Neural progenitor cell (in vitro differentiated cells): ENCODE measurements around the gene DLG4. TPM values are rescaled to one million over a fixed set of nuclear protein-coding genes. Genes with fewer than 3 reads are reported as not detected.

Experiments
- DNase-seq: peaks from one replicate; pipeline ENCODE4 v3.0.0-alpha.2; 2016; ENCODE audit warnings: low spot score
- H2AFZ ChIP-seq: fragments of 200-600 bp; sonication (generic); replicated peaks from 2 replicates; pipeline ENCODE4 v1.6.1; 2016; ENCODE audit warnings: antibody characterized with exemption
- H3F3A ChIP-seq: fragments of 200-600 bp; sonication (generic); 2 replicates; pipeline ENCODE4 v1.6.1; 2016; ENCODE audit warnings: antibody characterized with exemption, low read depth
- H3K27ac ChIP-seq: fragments of 200-600 bp; sonication (generic); 2 replicates; pipeline ENCODE4 v1.5.1; 2016; ENCODE audit warnings: mild to moderate bottlenecking
- H3K27me3 ChIP-seq: fragments of 200-600 bp; sonication (generic); 2 replicates; pipeline ENCODE4 v1.6.1; 2016; ENCODE audit warnings: mild to moderate bottlenecking, moderate library complexity
- H3K36me3 ChIP-seq: fragments of 200-600 bp; sonication (generic); 2 replicates; pipeline ENCODE4 v1.5.1; 2016
- H3K4me1 ChIP-seq: fragments of 200-600 bp; sonication (generic); 2 replicates; pipeline ENCODE4 v1.6.1; 2016; ENCODE audit warnings: mixed run types
- H3K4me2 ChIP-seq: fragments of 200-600 bp; sonication (generic); 2 replicates; pipeline ENCODE4 v1.6.1; 2016
- H3K4me3 ChIP-seq: fragments of 200-600 bp; sonication (generic); 2 replicates; pipeline ENCODE4 v1.5.1; 2016
- H3K79me2 ChIP-seq: fragments of 200-600 bp; sonication (generic); 2 replicates; pipeline ENCODE4 v1.6.1; 2016; ENCODE audit warnings: low read depth
- H3K9ac ChIP-seq: fragments of 200-600 bp; sonication (generic); 2 replicates; pipeline ENCODE4 v1.6.1; 2016
- H3K9me3 ChIP-seq: fragments of 200-600 bp; sonication (generic); 2 replicates; pipeline ENCODE4 v1.5.1; 2016; ENCODE audit warnings: low read depth
- H4K20me1 ChIP-seq: fragments of 200-600 bp; sonication (generic); 2 replicates; pipeline ENCODE4 v1.6.1; 2016; ENCODE audit warnings: low read depth
- H3K27ac Mint-ChIP-seq: 3 replicates; pipeline ENCODE4 v1.8.0; 2021; ENCODE audit warnings: mixed read lengths
- H3K27me3 Mint-ChIP-seq: 2 replicates; pipeline ENCODE4 v1.8.0; 2022; ENCODE audit warnings: low read depth, mild to moderate bottlenecking, inconsistent platforms, moderate library complexity, mixed read lengths; ENCODE audit not compliant: insufficient read depth
- H3K36me3 Mint-ChIP-seq: 3 replicates; pipeline ENCODE4 v1.8.0; 2021; ENCODE audit warnings: mixed read lengths
- H3K4me1 Mint-ChIP-seq: 3 replicates; pipeline ENCODE4 v1.8.0; 2021; ENCODE audit warnings: mixed read lengths
- H3K4me3 Mint-ChIP-seq: 3 replicates; pipeline ENCODE4 v1.8.0; 2021; ENCODE audit warnings: mild to moderate bottlenecking, moderate library complexity, mixed read lengths
- H3K9me3 Mint-ChIP-seq: 3 replicates; pipeline ENCODE4 v1.8.0; 2020; ENCODE audit warnings: mixed read lengths
- EZH2 ChIP-seq: fragments of 200-600 bp; sonication (generic); IDR thresholded peaks from 2 replicates; pipeline ENCODE4 v1.6.1; 2017; ENCODE audit warnings: antibody characterized with exemption, mild to moderate bottlenecking, moderate library complexity
- EZH2phosphoT487 ChIP-seq: fragments of 200-600 bp; sonication (generic); IDR thresholded peaks from 2 replicates; pipeline ENCODE4 v1.6.1; 2017; ENCODE audit warnings: antibody characterized with exemption
- total RNA-seq: library from RNA; depleted of rRNA; stranded (reverse); fragments of >200 nt; gene quantifications from 2 replicates; pipeline ENCODE4 v1.2.3, GENCODE V29; 2015; ENCODE audit warnings: low replicate concordance
- TF ChIP-seq, protein P1 (sequence below): fragments of 200-600 bp; sonication (generic); IDR thresholded peaks from 2 replicates; pipeline ENCODE4 v1.5.1; 2017; ENCODE audit warnings: antibody characterized with exemption, mild to moderate bottlenecking

DLG4 gene
- total RNA-seq, 1 donor from 2014 or later, result 23.5 TPM

DNA sequence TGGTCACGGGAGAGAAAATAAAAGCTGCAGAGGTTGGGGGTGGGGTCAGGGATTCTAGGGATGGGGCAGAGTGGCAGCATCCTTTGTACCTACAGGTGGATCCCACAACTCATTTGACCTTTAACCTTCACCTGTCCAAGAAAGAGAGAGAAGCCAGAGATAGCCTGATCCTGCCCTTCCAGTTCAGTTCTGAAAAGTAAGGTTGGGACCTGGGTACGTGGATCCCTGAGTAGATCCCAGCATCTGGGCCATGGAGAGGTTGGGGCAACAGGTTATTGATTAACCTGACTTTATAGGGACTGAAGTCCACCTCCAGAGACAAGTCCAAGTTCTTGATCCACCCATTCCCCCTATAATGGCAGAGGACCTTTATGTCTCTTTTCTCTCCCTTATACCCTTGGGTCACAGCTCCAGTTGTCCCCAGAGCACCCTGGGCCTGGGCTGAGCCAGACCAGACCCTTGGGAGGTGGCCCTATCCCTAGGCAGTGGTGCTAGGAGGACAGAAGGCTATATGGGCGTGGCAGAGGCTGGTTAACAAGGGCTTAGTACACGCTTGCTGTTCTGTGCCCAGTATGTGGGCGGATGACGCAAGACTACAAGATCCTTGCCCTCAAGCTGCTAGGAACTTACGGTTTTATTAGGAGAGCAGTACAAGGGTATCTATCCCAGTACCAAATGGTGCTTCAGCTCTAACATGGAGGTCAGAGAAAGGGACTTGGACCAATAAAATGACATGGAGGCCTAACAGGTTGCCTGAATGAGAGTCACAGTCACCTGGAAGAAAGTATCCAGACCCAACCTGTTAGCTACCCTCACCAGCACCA, 39.3 kb upstream of the DLG4 start:
- H3K9me3 ChIP-seq, result no peaks in the 10 kb centered on the region
- H2AFZ ChIP-seq, result no peak overlapping the region
- no peak overlapping the region for H3K27ac ChIP-seq
- H3K4me2 ChIP-seq, result no peak overlapping the region
- H3K27me3 ChIP-seq, result peaks cover 43% of the 10 kb centered on the region
- peaks cover 10% of the 10 kb centered on the region for H3K4me1 Mint-ChIP-seq
- no peaks in the 10 kb centered on the region for H3K9me3 Mint-ChIP-seq
- H3K27me3 Mint-ChIP-seq, result peaks cover 40% of the 10 kb centered on the region
- no peaks in the 10 kb centered on the region for H3K79me2 ChIP-seq
- H3K36me3 Mint-ChIP-seq, result peaks cover 26% of the 10 kb centered on the region
- H3K4me3 Mint-ChIP-seq, result no peak overlapping the region
- H3K27ac Mint-ChIP-seq, result no peak overlapping the region
- no peak for DNase-seq
- TF ChIP-seq EZH2phosphoT487, result no peak
- TF ChIP-seq, protein P1, sequence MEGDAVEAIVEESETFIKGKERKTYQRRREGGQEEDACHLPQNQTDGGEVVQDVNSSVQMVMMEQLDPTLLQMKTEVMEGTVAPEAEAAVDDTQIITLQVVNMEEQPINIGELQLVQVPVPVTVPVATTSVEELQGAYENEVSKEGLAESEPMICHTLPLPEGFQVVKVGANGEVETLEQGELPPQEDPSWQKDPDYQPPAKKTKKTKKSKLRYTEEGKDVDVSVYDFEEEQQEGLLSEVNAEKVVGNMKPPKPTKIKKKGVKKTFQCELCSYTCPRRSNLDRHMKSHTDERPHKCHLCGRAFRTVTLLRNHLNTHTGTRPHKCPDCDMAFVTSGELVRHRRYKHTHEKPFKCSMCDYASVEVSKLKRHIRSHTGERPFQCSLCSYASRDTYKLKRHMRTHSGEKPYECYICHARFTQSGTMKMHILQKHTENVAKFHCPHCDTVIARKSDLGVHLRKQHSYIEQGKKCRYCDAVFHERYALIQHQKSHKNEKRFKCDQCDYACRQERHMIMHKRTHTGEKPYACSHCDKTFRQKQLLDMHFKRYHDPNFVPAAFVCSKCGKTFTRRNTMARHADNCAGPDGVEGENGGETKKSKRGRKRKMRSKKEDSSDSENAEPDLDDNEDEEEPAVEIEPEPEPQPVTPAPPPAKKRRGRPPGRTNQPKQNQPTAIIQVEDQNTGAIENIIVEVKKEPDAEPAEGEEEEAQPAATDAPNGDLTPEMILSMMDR, result no peak
- TF ChIP-seq EZH2, result no peak
- no peak overlapping the region for H3K9ac ChIP-seq
- peaks cover 3% of the 10 kb centered on the region for H3K36me3 ChIP-seq
- H3F3A ChIP-seq, result peaks cover 29% of the 10 kb centered on the region
- H3K4me3 ChIP-seq, result no peak overlapping the region
- H4K20me1 ChIP-seq, result peaks cover 11% of the 10 kb centered on the region
- H3K4me1 ChIP-seq, result peaks cover 14% of the 10 kb centered on the region

DNA sequence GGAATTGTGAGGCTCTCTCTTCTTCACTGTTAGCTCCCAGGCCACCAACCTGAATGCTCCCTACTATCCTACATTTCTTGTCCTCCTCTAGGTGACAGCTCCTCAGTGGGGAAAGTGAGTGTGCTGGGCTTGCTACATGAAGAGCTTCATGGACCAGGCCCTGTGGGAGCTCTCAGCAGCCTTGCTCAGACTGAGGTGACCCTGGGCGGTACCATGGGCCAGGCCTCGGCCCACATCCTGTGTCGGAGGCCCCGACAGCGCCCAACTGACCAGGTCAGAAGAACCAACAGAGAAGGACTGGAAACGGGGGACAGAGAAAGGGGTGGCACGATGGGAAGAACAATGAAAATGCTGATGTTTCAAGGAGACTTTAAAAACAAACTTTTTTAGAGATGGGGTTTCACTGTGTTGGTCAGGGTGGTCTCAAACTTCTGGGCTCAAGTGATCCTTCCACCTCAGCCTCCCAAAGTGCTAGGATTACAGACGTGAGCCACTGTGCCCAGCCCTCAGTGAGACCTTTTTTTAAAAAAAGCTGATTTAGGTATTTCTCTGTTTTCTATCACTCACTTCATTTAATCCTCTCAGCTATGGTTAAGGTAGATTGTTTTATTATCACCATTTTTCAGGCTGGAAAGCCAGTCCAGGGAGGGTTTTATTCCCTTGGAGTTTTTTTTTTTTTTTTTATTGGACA, 37.3 kb upstream of the DLG4 start:
- Histone ChIP-seq H3K9me3 (no peaks in the 10 kb centered on the region), H3K36me3 (peaks cover 3% of the 10 kb centered on the region), H3K9ac (no peak overlapping the region), H3F3A (peaks cover 28% of the 10 kb centered on the region), H2AFZ (no peak overlapping the region), H3K27ac (no peak overlapping the region), H3K27me3 (peaks cover 23% of the 10 kb centered on the region), H3K4me2 (no peak overlapping the region), H3K4me1 (peaks cover 5% of the 10 kb centered on the region), H3K4me3 (no peak overlapping the region), H4K20me1 (peaks cover 11% of the 10 kb centered on the region), H3K79me2 (peaks cover 12% of the 10 kb centered on the region)
- Mint-ChIP-seq H3K4me3 (peak overlapping the region; percentile 60), H3K9me3 (no peaks in the 10 kb centered on the region), H3K27me3 (peaks cover 26% of the 10 kb centered on the region), H3K4me1 (peaks cover 10% of the 10 kb centered on the region), H3K36me3 (peaks cover 26% of the 10 kb centered on the region), H3K27ac (no peak overlapping the region)
- DNase-seq, result no peak
- TF ChIP-seq EZH2phosphoT487 (no peak), EZH2 (no peak)
- TF ChIP-seq, protein P1, result no peak

DNA sequence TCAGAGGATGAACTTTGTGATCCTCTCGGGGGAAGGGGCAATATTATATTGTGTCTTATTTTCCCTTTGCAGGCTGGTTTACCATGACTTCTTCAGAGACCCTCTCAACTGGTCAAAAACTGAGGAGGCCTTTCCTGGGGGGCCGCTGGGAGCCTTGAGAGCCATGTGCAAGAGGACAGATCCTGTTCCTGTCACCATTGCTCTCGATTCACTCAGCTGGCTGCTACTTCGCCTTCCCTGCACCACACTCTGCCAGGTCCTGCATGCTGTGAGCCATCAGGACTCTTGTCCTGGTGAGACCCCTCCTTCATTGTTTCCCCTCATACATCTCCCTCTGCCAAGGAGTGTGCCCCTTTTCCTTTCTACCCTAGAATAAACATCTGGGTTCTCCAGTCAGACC, 34.9 kb upstream of the DLG4 start:
- Histone ChIP-seq H3K79me2 (peaks cover 31% of the 10 kb centered on the region), H4K20me1 (peaks cover 15% of the 10 kb centered on the region), H3K4me1 (peaks cover 16% of the 10 kb centered on the region), H3K9me3 (no peaks in the 10 kb centered on the region), H2AFZ (no peak overlapping the region), H3K4me3 (no peak overlapping the region), H3K36me3 (peaks cover 3% of the 10 kb centered on the region), H3K4me2 (no peak overlapping the region), H3K27ac (no peak overlapping the region), H3K27me3 (no peaks in the 10 kb centered on the region), H3F3A (peaks cover 18% of the 10 kb centered on the region), H3K9ac (no peak overlapping the region)
- peak overlapping the region; percentile 18 for H3K4me3 Mint-ChIP-seq
- peaks cover 16% of the 10 kb centered on the region for H3K27me3 Mint-ChIP-seq
- peaks cover 24% of the 10 kb centered on the region for H3K4me1 Mint-ChIP-seq
- no peak overlapping the region for H3K27ac Mint-ChIP-seq
- peaks cover 28% of the 10 kb centered on the region for H3K36me3 Mint-ChIP-seq
- no peaks in the 10 kb centered on the region for H3K9me3 Mint-ChIP-seq
- no peak for DNase-seq
- TF ChIP-seq, protein P1, result no peak
- TF ChIP-seq EZH2 (no peak), EZH2phosphoT487 (no peak)
